ENCODE results near the gene DDX17.
"Not testable (repeated sequence)": the region's sequence is repeated elsewhere in the genome, so short reads cannot be mapped to it uniquely, and the experiment has no call there.

Gene DDX17

DNA sequence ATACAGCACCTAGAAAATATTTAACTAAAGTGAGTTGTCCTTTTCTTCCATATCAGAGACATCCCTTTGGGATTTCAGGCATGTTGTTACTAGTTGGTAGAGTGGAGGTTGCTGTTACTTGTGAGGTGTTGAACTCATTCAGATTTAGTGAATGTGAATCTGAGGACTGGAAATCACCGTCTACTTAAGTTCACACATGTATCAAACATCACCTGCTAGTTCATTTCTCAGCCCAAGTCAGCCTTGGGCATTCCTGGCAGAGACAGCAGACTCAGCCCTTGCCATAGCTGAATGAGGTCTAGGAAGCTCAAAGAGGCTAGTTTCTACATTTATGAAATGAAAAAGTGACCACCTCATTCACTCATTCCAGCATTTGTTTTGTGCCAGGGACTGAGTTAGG is 28.5 kb downstream of the DDX17 start:
- no peak overlapping the region for H3K4me3 ChIP-seq (ENCODE audit: low read depth, low read length)
- TF ChIP-seq, protein P1, sequence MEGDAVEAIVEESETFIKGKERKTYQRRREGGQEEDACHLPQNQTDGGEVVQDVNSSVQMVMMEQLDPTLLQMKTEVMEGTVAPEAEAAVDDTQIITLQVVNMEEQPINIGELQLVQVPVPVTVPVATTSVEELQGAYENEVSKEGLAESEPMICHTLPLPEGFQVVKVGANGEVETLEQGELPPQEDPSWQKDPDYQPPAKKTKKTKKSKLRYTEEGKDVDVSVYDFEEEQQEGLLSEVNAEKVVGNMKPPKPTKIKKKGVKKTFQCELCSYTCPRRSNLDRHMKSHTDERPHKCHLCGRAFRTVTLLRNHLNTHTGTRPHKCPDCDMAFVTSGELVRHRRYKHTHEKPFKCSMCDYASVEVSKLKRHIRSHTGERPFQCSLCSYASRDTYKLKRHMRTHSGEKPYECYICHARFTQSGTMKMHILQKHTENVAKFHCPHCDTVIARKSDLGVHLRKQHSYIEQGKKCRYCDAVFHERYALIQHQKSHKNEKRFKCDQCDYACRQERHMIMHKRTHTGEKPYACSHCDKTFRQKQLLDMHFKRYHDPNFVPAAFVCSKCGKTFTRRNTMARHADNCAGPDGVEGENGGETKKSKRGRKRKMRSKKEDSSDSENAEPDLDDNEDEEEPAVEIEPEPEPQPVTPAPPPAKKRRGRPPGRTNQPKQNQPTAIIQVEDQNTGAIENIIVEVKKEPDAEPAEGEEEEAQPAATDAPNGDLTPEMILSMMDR (IDR thresholded peaks at IDR 0.05; ENCODE audit: borderline replicate concordance, insufficient read depth, low read depth, low read length): no peak

DNA sequence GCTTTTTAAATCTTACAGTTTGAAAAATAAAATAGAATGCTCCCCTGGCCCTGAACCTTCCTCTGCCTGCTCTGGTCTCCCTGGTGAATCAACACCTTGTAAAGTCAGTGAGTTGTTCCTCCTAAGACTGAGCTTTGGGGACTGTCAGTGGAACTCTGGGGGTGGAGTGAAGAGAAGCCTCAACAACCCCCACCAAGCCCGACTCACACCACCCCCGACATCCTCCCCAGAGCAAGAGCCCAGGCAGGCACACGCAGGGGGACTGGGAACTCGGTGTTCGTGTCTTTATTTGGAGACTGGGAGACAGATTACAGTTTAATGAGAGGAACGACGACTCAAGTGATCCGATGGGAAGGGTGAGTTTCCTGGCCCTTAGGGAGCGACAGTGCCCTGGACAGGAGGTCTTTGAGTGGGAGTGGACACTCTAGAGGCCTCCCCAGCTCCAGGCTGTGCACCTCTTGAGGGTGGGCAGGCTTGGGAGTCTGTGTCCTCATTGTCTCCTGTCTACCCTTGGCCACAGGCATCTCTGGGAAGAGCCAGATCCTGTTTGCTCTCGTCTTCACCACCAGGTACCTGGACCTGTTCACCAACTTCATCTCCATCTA is 32.0 kb downstream of the DDX17 start:
- TF ChIP-seq, protein P1 (IDR thresholded peaks at IDR 0.05; ENCODE audit: borderline replicate concordance, insufficient read depth, low read depth, low read length): no peak
- H3K4me3 ChIP-seq (ENCODE audit: low read depth, low read length): no peak overlapping the region

DNA sequence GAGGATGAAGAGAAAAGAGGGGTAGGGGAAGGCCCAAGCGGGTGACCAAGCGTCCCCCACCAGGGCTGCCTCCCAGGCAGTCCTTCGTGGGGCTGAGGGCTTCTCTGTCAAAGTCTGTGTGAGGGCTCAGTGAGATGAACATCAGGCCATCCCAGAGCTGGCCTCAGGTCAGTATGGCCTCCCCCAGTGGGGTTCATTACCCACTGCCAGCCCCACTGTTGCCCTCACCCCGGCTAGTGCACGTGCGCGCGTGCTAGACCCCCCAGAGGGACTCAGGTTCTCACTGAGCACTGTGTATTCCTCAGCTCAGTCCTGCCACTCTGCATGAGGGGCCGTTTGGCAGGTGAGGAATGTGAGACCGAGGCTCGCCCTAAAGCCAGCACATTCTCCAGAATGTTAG is 34.9 kb downstream of the DDX17 start:
- H3K4me3 ChIP-seq (ENCODE audit: low read depth, low read length): no peak overlapping the region

DNA sequence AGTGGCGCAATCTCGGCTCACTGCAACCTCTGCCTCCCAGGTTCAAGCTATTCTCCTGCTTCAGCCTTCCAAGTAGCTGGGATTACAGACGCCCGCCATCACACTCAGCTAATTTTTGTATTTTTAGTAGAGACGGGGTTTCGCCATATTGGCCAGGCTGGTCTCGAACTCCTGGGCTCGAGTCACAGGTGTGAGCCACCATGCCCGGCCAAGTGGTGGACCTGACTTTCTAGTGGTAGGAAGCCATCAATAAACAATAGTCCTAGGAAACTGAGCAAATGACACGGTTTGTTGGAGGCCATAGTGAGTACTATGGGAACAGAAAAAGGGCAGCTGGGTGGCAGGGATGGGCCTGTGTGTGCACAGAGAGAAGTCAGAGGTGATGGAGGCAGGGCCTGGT is 35.9 kb downstream of the DDX17 start:
- not testable (repeated sequence) for H3K4me3 ChIP-seq (ENCODE audit: low read depth, low read length)

More for the DNA sequence above, 34.9 kb downstream of the DDX17 start:
- TF ChIP-seq, protein P1 (IDR thresholded peaks at IDR 0.05; ENCODE audit: borderline replicate concordance, insufficient read depth, low read depth, low read length): no peak

DNA sequence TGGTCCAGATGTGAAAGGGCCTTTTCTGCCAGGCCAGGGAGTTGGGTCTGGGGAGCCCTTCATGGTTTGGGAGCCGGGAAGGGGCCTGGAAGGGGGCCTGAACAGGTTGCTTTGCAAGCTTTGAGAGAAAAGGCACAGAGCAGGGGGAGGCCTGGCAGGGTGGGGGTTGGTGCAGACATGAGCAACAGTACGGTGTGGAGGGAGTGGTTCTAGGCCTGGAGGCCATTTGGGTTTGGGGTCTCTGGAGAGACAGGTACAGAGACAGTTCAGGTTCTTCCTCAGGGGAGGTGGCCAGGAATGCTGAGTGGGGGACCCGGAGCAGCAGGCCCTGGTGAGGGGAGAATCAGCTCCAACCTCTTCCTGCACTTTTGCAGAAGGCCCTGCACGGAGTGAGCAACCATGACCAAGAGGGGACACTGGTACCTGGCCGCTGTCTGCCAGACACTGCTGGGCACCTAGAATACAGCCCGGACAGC is 36.8 kb downstream of the DDX17 start:
- H3K4me3 ChIP-seq (ENCODE audit: low read depth, low read length): no peak overlapping the region
- TF ChIP-seq, protein P1 (IDR thresholded peaks at IDR 0.05; ENCODE audit: borderline replicate concordance, insufficient read depth, low read depth, low read length): no peak

DNA sequence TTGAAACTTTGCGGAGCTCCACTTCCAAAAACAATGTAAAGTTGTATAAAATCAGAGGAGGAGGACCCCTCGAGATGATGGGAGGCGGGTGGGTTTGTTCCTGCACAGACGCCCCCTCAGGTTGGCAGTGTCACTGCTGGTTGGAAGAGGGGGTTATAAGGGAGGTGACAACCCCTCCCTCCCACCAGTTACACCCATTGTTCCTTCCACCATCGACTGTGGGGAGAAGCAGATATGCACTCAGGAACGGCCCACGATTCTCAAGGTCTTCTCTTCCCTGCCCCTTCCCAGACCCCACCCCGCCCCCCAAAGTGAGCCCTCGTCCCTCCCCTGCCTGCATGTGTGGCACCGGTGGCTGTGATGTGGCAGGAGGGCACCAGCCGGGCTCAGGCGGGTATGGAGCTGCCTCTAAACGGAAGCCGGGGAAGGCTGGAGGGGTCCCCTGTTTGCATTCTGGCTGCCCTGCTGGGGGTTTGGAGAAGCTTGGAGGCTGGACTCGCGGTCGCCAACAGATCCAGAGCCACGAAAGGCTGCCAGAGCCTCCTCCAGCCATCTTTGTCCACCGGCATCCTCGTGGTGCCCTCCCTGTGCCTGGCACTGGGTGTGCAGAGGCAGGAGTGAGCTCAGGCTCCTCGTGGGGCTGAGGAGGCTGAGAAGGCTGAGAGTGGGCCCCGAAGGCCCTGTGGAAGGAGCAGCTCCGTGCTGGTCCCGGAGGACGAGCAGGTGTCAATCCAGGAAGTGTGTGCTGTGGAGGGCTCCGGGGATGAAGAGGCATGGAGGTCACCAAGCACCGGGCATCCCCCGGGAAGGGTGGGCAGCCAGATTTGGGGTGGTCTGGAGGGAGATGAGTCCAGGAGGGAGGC is 37.4 kb downstream of the DDX17 start:
- TF ChIP-seq, protein P1 (IDR thresholded peaks at IDR 0.05; ENCODE audit: borderline replicate concordance, insufficient read depth, low read depth, low read length): peak; percentile 7; the same call in 1 of the 2 replicates
- H3K4me3 ChIP-seq (ENCODE audit: low read depth, low read length): no peak overlapping the region

DNA sequence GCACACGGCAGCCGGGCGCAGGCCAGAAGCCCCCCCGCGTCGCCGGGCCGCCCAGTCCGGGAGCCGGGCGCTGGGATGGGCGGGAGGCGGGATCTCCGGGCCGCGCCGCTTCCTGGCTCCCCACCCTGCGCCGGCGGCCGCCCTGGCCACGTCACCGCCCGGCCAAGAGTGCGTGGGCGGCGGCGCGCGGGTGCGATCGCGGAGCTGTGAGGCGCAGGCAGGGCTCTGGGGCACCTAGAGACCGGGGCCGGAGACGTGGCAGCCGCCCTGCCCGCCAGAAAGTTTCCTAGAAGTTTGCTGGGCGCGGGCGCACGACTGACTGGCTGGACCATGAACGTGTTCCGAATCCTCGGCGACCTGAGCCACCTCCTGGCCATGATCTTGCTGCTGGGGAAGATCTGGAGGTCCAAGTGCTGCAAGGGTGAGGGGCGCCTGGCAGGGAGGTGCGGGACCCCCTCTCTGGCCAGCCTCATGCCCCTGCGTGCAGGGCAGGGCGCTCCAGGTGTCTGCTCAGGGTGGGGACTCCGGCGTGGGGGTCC is 38.1 kb downstream of the DDX17 start, which contains the start of gene KDELR3:
Gene KDELR3, plus strand, starts transcription at position 193 of the 539 bp plus-strand sequence. Its CDS starts 138 bp downstream, at position 331.
- TF ChIP-seq, protein P1 (IDR thresholded peaks at IDR 0.05; ENCODE audit: borderline replicate concordance, insufficient read depth, low read depth, low read length): no peak
- no peak within 1 kb of the TSS for H3K4me3 ChIP-seq (ENCODE audit: low read depth, low read length)

All from GM12875 (cell line).